NCI-H128 (cell line): ENCODE measurements around the gene SRRM2.

Source experiments
- DNase-seq: peaks from one replicate; lab custom pipeline; 2025; ENCODE audit not compliant: unreplicated experiment; lab: John Stamatoyannopoulos, UW

SRRM2 gene

DNA sequence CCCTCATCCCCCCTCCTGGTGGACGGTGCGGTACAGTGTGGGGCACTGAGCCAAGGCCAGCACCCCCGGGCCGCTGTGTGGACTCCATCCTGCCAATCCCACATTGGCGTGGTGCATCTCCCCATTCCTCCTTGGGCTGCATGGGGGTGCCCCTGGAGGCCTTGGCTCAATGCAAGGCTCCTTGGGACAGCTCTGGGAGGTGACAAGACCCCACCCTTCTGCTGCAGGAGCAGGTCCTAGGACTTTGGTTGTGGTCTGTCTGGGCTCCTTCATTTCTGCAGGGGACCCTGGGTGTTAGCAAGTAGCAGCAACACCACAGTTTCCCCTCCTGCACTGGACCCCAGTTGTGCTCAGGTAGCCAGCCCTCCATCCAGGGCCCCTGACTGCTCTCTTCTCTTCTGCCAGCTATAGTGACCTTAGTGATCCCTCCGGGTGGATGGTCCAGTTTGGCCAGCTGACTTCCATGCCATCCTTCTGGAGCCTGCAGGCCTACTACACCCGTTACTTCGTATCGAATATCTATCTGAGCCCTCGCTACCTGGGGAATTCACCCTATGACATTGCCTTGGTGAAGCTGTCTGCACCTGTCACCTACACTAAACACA is 65.9 kb downstream of the SRRM2 start:
- DNase-seq, result no peak

DNA sequence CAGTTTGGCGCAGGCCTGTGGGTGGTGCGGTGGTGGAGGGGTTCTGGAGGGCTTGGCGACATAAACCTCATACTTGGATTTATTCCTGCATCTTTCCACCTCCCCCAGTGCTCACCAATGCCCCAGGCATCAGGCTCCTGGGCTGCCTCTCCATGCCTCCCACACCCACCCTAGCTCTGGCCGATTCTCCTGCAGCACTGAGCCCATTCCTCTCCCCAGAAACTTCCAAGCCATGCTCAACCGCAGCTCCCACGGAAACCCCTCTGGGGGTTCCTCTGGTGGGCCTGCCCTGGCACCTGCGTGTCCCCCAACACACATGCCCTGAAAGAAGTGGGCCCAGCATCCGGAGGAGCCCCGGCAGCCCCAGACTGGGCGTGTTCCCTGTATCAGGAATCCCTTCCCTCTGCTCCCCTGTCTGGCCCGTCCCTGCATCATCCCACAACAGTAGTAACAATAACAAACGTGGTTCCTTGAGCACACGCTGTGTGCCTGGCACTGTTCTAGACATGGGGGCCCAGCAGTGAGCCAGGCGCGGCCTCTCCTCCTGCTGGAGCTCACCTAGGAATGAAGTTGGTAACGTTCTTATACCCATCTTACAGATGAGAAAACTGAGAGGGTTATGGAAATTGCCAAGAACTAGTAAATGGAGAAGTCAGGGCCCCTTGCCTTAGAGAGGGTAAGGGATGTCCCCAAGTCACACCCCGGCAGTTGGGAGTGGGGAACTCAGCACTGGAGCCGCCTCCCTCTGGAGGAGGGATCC is 66.9 kb downstream of the SRRM2 start:
- DNase-seq, result no peak

DNA sequence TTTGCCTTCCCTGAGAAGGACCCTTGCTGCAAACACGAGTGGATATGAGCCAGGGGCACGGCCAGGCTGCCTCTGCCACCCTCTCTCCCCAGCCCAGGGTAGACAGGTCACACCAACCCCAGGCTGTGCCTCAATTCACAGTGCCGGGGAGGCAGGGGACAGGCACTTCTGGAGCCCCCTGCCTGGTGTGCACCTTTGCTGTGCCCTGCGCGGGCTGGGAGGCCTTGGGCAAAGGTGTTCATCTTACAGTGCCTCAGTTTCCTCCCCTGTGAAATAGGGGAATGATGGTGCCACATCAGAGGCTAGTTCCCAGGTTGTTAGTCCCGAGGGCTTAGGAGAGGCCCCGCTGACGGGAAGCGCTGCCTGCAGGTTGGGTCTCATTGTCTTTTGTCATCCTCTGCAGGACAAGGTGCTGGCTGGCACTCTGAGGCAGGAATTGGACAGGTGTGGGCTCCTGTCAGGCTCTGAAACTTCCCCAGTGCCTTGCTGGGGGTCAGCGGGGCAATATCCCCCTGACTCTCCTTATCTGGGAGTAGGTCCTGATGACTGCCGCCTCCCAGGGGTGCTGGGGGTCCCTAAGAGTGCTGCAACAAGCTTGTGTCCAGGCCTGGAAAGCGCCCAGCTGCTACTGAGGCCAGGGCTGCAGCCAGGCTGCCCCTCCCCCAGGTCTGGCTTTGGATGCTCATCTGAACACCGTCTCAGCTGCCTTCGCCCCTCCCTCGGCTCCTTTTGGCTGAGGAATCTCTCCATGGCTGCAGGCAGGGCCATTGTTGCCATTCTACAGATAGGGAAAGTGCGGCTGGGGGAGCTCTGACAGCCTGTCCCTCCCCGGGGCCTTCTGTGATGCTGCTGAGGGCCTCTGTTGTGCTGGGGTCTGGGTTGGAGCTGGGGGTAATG is 67.7 kb downstream of the SRRM2 start:
- no peak for DNase-seq
